UCSD-AML1 (cell line): ENCODE measurements around the gene TUBA3D.
"Not testable (repeated sequence)": the region's sequence is repeated elsewhere in the genome, so short reads cannot be mapped to it uniquely, and the experiment has no call there.

Experiments
- DNase-seq: peaks from one replicate; lab custom pipeline; 2025; ENCODE audit not compliant: unreplicated experiment; lab: John Stamatoyannopoulos, UW

The TUBA3D gene

GRCh38 chr2:131514408-131515166, 38.7 kb downstream of the TUBA3D start:
- DNase-seq = not testable (repeated sequence)

DNA sequence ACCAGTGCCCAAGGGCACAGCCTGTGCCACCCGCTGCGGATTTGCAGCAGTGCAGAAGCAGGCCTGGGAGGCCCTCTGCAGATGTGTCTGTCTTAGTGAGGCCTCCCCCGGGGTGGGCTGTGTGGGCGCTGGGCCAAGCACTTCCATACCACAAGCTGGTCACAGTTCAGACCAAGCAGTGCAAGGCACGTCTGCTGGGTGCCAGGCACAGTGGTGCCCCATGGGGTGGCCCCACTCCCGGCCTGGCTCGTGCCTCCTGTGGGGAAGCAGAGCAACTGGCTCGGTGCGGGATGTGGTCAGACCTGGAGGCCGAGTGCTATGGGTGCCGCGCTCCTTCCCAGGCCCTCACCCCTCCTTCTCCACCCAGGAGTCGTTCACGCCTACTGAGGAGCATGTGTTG, 39.3 kb downstream of the TUBA3D start:
- not testable (repeated sequence) for DNase-seq

DNA sequence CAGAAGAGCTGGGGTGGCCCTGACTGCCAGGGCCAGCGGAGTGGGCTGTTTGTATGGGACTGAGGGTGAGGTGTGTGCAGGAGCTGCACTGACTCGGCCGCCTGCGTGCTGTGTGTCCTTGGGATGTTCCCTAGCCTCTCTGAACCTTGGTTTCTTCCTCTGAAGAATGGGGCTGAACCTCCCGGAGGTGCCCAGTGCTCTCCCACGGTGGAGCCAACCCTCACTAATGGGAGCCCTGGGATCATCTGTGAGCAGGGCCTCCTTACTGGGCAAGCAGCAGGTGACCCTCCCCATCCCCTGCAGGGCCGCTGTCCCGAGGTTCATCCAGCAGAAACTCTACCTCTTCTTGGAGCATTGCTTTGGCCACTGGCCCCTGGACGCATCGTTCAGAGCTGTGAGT, 40.1 kb downstream of the TUBA3D start:
- DNase-seq = no peak

DNA sequence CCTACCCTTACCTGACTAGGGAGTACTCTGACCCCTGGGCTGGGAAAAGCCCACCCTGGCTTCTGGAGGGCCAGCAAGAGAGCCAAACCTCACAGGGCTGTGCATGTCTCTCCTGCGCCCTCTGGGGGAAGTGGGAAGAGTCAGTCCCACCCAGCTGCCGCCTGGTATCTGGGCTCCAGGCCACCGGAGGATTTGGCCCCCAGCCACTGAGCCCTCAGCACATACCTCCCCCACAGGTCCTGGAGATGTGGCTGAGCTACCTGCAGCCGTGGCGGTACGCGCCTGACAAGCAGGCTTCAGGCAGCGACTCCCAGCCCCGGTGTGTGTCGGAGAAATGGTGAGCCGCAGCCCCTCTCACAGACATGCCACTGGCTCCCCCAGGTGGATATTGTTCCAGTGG, 40.7 kb downstream of the TUBA3D start:
- DNase-seq = not testable (repeated sequence)

DNA sequence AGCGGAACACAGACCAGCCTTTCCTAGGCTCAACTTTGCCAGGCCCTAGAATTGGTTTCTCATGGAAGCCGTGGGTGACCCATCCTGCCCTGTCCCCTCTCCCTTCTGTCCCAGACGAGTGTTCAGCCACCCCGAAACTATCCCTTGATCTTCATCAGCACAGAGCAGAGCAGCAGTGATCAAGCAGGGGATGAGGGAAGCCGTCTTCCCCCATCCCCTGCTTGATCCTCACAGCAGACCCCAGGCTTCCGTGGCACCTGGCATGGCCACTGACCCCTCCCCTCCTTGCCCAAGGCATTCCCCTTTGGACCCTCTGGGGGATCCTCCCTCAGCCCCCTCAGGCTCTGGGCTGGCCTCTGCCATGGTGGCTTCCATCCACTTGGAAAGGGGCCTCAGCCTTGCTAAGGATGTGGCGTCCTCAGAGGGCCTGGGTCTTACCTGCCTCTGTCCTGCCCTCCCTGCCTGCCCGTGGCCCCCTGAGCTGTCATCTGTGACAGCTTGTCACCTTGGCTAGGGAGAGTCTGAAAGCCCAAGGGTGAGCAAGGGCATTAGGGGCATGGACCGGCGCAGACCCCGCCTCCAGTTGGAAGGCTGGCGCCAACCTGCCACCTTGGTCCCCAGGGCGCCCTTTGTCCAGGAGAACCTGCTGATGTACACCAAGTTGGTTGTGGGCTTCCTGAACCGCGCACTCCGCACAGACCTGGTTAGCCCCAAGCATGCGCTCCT, 41.4 kb downstream of the TUBA3D start:
- DNase-seq = no peak

- DNase-seq = not testable (repeated sequence)
Measured at GRCh38 chr2:131517856-131518255, 41.9 kb downstream of the TUBA3D start.

- not testable (repeated sequence) for DNase-seq
Measured at GRCh38 chr2:131518531-131518930, 42.6 kb downstream of the TUBA3D start.

GRCh38 chr2:131519466-131519865, 43.5 kb downstream of the TUBA3D start:
- DNase-seq = no peak

- DNase-seq = not testable (repeated sequence)
Measured at GRCh38 chr2:131519871-131520470, 44.1 kb downstream of the TUBA3D start.

- DNase-seq = no peak
Measured at GRCh38 chr2:131520526-131520925, 44.6 kb downstream of the TUBA3D start.

DNA sequence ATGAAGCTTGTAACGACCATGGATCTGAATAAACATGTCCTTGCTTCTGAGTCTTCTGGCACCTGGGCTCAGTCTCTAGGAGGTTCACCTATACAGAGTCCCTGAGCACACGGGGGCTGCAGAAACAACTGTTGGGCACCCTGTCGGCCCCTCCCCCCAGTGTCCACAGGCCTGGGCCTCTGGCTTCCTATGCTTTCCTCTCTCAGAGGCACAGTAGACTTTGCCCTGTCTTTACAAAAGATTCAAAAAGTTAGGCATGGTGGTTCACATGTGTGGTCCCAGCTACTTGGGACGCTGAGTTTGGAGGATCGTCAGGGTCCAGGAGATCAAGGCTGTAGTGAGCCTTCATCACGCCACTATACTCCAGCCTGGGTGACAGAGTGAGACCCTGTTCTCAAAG, 45.6 kb downstream of the TUBA3D start:
- not testable (repeated sequence) for DNase-seq

DNA sequence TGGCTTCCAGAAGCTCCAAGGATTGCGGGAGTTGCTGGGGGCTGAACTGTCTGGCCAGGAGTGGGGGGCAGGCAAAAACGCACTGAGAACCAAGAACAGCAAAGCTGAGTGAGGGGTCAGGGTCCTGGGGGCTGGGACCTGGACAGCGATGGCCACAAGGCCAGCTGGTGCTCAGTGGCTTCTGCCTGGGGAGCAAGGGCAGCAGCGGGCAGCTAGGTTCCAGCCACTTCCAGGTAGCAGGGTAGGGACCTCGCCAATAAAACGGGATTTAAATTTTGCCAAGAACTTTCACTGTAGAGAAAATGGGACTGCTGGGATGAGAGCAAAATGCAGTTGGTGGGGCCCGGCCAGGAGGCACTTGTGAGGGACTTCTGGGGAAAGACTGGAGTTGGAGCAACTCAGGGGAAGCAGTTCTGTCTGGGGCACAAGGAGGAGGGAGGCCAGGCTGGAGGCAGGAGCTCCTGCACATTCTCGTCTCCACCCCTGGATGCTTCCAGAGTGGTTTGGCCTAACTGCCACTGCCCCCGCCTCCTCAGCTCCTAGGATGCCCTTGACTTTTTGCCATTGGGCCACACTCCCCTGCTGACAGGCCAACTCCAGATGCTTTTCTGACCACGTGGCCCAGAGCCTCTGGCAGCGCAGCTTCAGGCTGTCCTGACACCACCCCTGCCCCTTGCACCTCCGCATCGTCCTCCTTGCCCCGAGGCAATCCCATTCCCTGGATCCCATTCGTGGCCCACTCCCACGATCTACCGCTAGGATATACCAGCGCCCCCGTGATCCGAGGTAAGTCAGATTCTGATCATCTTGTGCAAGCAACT, 46.3 kb downstream of the TUBA3D start:
- no peak for DNase-seq

GRCh38 chr2:131525256-131525655, 49.3 kb downstream of the TUBA3D start:
- not testable (repeated sequence) for DNase-seq

- DNase-seq = peak; percentile 26
Measured at GRCh38 chr2:131527131-131528001, 51.4 kb downstream of the TUBA3D start, which contains the start of gene CCDC74A. Gene CCDC74A, plus strand, starts transcription at chr2:131527888. Its CDS starts 83 bp downstream, at chr2:131527971.

DNA sequence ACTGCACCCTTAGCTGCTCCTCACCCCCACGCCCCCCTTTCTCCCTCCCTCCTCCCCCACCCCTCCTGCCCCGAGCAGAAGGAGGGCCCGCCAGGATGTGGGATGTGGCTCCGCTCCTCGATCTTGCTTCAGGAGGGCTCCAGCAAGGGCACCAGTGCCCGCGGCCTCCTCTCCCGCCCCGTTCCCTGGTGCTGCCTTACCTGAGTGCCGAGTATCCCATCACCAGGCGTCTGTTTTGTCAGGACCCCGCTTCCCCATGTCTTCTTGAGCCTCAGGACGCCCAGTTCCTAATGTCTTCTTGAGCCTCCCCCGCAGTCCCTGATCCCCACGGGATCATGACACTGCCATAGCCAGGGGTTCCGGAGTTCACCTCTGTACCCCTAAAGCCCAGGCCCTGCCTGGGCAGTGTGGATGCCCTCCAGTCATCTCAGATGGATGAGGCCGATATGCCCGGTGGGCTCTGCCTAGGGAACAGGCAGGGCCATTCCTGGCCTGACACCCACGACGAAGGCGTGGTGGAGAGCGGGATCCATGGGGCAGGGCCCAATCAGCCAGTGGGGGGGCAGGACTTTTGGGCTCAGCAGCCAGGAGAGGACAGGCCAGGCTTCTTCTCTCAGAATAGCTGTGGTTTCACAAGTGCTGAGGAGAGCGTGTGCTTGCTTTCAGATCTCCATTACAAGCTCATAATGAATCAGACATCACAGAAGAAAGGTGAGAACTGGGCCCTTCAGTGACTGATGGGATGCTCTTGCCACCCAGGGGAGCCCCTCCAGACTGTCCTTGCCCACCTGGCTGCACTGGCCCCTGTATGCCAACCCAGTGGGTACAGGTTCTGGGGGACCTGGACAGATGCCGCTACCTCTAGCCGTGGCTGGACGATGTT, 53.3 kb downstream of the TUBA3D start:
- not testable (repeated sequence) for DNase-seq

DNA sequence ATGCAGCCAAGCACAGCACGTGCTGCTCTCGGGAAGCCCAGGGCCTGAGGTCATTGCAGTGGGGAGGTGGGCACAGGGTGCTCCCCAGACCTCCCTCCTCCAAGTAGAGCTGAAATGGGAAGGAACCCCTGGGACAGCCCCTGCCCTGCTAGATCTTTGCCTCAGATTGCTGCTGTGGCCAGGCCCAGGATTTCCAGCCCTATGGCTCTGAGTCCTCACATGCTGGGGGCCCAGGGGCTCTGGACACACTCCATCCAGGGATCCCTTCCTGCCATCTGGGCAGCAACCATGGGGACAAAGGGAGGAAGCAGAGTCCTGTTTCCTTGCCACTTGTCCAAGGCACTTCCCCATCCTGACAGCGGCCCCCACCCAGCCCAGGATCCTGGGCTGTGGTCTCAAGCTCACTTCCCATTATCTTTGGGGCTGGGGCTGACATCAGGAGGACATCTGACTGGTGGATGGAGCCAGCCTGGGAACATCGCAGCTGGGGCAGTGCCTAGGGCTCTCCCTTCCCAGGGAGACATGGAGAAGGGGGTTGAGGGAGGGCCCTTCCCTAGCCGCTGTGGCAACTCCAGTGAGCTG, 54.0 kb downstream of the TUBA3D start:
- not testable (repeated sequence) for DNase-seq

- DNase-seq = not testable (repeated sequence)
Measured at GRCh38 chr2:131530626-131531344, 54.9 kb downstream of the TUBA3D start.
